Liver (tissue), 9 donors: ENCODE results near the gene COCH. TPM values are rescaled to one million over a fixed set of nuclear protein-coding genes. Genes with fewer than 3 reads are reported as not detected.

Experiments
- DNase-seq: peaks from one replicate; pipeline ENCODE4 v3.0.0-alpha.2; 2017; ENCODE audit warnings: low spot score
- H3K27ac ChIP-seq, 2 donors: one replicate each; pipeline ENCODE4 v1.7.0; 2013; ENCODE audit warnings: inconsistent platforms in 2 of 2, low read length in 2 of 2, control low read depth in 1 of 2, low read depth in 1 of 2, mild to moderate bottlenecking in 1 of 2
- H3K27me3 ChIP-seq, 4 donors: one replicate each; pipeline versions ENCODE4 v1.6.1 to v1.7.0; 2013; ENCODE audit warnings: low read length in 3 of 4, inconsistent platforms in 1 of 4, mild to moderate bottlenecking in 1 of 4, moderate library complexity in 1 of 4; ENCODE audit not compliant: control insufficient read depth in 4 of 4, insufficient read depth in 4 of 4
- H3K36me3 ChIP-seq, 4 donors: one replicate each; pipeline versions ENCODE4 v1.6.1 to v1.7.0; 2013; ENCODE audit warnings: low read length in 3 of 4, mild to moderate bottlenecking in 3 of 4, low read depth in 1 of 4, moderate library complexity in 1 of 4; ENCODE audit not compliant: control insufficient read depth in 4 of 4, insufficient read depth in 3 of 4
- H3K4me1 ChIP-seq, 4 donors: one replicate each; pipeline versions ENCODE4 v1.6.1 to v1.7.0; 2013; ENCODE audit warnings: low read length in 3 of 4, mild to moderate bottlenecking in 3 of 4, moderate library complexity in 1 of 4; ENCODE audit not compliant: control insufficient read depth in 4 of 4, insufficient read depth in 4 of 4
- H3K4me3 ChIP-seq, 3 donors: one replicate each; pipeline versions ENCODE4 v1.6.1 to v1.7.0; 2013; ENCODE audit warnings: low read length in 3 of 3, control low read depth in 1 of 3, low read depth in 1 of 3, mild to moderate bottlenecking in 1 of 3
- H3K9ac ChIP-seq, 2 donors: one replicate each; pipeline ENCODE4 v1.7.0; 2013; ENCODE audit warnings: low read length in 2 of 2, mild to moderate bottlenecking in 2 of 2, moderate library complexity in 2 of 2, control low read depth in 1 of 2, low read depth in 1 of 2
- H3K9me3 ChIP-seq, 4 donors: one replicate each; pipeline versions ENCODE4 v1.6.1 to v1.7.0; 2013; ENCODE audit warnings: low read length in 3 of 4; ENCODE audit not compliant: control insufficient read depth in 4 of 4
- CTCF ChIP-seq: fragments of 150-350 bp; IDR thresholded peaks from 2 replicates; pipeline ENCODE4 v1.5.1; 2017; ENCODE audit warnings: improper control_type of control experiment, low read depth, low read length; ENCODE audit not compliant: missing input control
- EGR1 ChIP-seq, 2 donors: IDR thresholded peaks; 2 replicates each; pipeline ENCODE4 v1.6.1; 2016 to 2018; ENCODE audit warnings: antibody characterized with exemption in 2 of 2, low read depth in 2 of 2
- FOXA1 ChIP-seq: IDR thresholded peaks from 2 replicates; pipeline ENCODE4 v1.6.1; 2016; ENCODE audit warnings: antibody characterized with exemption
- FOXA2 ChIP-seq: IDR thresholded peaks from 2 replicates; pipeline ENCODE4 v1.6.1; 2016; ENCODE audit warnings: antibody characterized with exemption
- GABPA ChIP-seq, 2 donors: IDR thresholded peaks in 1 of 2; conservative IDR thresholded peaks in 1 of 2; 2 replicates each; pipeline ENCODE4 v1.6.1; 2016; ENCODE audit warnings: antibody characterized with exemption in 2 of 2, mild to moderate bottlenecking in 1 of 2, moderate library complexity in 1 of 2
- HNF4A ChIP-seq, 2 donors: conservative IDR thresholded peaks; 2 replicates each; pipeline ENCODE4 v1.6.1; 2016; ENCODE audit warnings: antibody characterized with exemption in 2 of 2, mild to moderate bottlenecking in 2 of 2
- HNF4G ChIP-seq: IDR thresholded peaks from 2 replicates; pipeline ENCODE4 v1.6.1; 2016; ENCODE audit warnings: antibody characterized with exemption
- JUND ChIP-seq, 2 donors: IDR thresholded peaks; 2 replicates each; pipeline ENCODE4 v1.6.1; 2016; ENCODE audit warnings: antibody characterized with exemption in 2 of 2
- NR2F2 ChIP-seq: IDR thresholded peaks from 2 replicates; pipeline ENCODE4 v1.6.1; 2016; ENCODE audit warnings: antibody characterized with exemption
- RAD21 ChIP-seq, 2 donors: IDR thresholded peaks; 2 replicates each; pipeline ENCODE4 v1.6.1; 2016; ENCODE audit warnings: antibody characterized with exemption in 2 of 2, mild to moderate bottlenecking in 2 of 2
- RXRA ChIP-seq, 2 donors: IDR thresholded peaks; 2 replicates each; pipeline ENCODE4 v1.6.1; 2017 to 2018; ENCODE audit warnings: antibody characterized with exemption in 2 of 2, mild to moderate bottlenecking in 1 of 2
- SP1 ChIP-seq: IDR thresholded peaks from 2 replicates; pipeline ENCODE4 v1.6.1; 2018; ENCODE audit warnings: antibody characterized with exemption, mild to moderate bottlenecking
- TAF1 ChIP-seq: conservative IDR thresholded peaks from 2 replicates; pipeline ENCODE4 v1.6.1; 2016; ENCODE audit warnings: antibody characterized with exemption, mild to moderate bottlenecking
- YY1 ChIP-seq: IDR thresholded peaks from 2 replicates; pipeline ENCODE4 v1.6.1; 2016; ENCODE audit warnings: antibody characterized with exemption, mild to moderate bottlenecking
- WGBS: extraction: QIAGEN DNeasy Blood & Tissue Kit; methylation state at CpG from one replicate; pipeline ENCODE4 v1.1.7; 2013; 5-methylcytosine and 5-hydroxymethylcytosine counted together
- polyA plus RNA-seq, 2 donors: library from polyadenylated mRNA; stranded (reverse) in 1 of 2; unstranded in 1 of 2; fragments of 200-250 nt in 1 of 2; fragments of >200 nt in 1 of 2; fragmentation: Nextera tagmentation in 1 of 2; extraction: Ambion mirVana in 1 of 2; gene quantifications; one replicate each; pipeline versions ENCODE4 v1.2.1 to v1.2.3, GENCODE V29; 2013 to 2015
- total RNA-seq, 2 donors: library from RNA; depleted of rRNA; stranded (reverse); fragments of >200 nt; gene quantifications; one replicate each; pipeline ENCODE4 v1.2.3, GENCODE V29; 2014
- TF ChIP-seq, protein P1 (sequence below): IDR thresholded peaks from 2 replicates; pipeline ENCODE4 v1.6.1; 2016; ENCODE audit warnings: antibody characterized with exemption, mild to moderate bottlenecking
- TF ChIP-seq, protein P2 (sequence below): IDR thresholded peaks from 2 replicates; pipeline ENCODE4 v1.6.1; 2016; ENCODE audit warnings: antibody characterized with exemption
- TF ChIP-seq, protein P3 (sequence below): IDR thresholded peaks from 2 replicates; pipeline ENCODE4 v1.6.1; 2016; ENCODE audit warnings: antibody characterized with exemption
- TF ChIP-seq, protein P4 (sequence below): IDR thresholded peaks from 2 replicates; pipeline ENCODE4 v1.6.1; 2016; ENCODE audit warnings: antibody characterized with exemption
- donor health status: healthy.
- donor health status: healthy.
- donor health status: healthy.
- donor health status: healthy.
- donor health status: healthy.

The COCH gene
- total and polyA plus RNA-seq, 4 donors: 0.33 to 2.5 (median 0.49) TPM

- H3K27me3 ChIP-seq: no peaks in the 10 kb centered on the region
- no peaks in the 10 kb centered on the region for H3K4me1 ChIP-seq
- no peak overlapping the region for H3K27ac ChIP-seq
- no peak for TF ChIP-seq FOXA2
- no peak for TF ChIP-seq JUND (IDR thresholded peaks at IDR 0.05)
- TF ChIP-seq, protein P1, sequence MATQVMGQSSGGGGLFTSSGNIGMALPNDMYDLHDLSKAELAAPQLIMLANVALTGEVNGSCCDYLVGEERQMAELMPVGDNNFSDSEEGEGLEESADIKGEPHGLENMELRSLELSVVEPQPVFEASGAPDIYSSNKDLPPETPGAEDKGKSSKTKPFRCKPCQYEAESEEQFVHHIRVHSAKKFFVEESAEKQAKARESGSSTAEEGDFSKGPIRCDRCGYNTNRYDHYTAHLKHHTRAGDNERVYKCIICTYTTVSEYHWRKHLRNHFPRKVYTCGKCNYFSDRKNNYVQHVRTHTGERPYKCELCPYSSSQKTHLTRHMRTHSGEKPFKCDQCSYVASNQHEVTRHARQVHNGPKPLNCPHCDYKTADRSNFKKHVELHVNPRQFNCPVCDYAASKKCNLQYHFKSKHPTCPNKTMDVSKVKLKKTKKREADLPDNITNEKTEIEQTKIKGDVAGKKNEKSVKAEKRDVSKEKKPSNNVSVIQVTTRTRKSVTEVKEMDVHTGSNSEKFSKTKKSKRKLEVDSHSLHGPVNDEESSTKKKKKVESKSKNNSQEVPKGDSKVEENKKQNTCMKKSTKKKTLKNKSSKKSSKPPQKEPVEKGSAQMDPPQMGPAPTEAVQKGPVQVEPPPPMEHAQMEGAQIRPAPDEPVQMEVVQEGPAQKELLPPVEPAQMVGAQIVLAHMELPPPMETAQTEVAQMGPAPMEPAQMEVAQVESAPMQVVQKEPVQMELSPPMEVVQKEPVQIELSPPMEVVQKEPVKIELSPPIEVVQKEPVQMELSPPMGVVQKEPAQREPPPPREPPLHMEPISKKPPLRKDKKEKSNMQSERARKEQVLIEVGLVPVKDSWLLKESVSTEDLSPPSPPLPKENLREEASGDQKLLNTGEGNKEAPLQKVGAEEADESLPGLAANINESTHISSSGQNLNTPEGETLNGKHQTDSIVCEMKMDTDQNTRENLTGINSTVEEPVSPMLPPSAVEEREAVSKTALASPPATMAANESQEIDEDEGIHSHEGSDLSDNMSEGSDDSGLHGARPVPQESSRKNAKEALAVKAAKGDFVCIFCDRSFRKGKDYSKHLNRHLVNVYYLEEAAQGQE: no peak
- TF ChIP-seq HNF4G: no peak
- no peak for TF ChIP-seq SP1
- TF ChIP-seq TAF1: no peak
- TF ChIP-seq CTCF: no peak
- TF ChIP-seq, protein P2, sequence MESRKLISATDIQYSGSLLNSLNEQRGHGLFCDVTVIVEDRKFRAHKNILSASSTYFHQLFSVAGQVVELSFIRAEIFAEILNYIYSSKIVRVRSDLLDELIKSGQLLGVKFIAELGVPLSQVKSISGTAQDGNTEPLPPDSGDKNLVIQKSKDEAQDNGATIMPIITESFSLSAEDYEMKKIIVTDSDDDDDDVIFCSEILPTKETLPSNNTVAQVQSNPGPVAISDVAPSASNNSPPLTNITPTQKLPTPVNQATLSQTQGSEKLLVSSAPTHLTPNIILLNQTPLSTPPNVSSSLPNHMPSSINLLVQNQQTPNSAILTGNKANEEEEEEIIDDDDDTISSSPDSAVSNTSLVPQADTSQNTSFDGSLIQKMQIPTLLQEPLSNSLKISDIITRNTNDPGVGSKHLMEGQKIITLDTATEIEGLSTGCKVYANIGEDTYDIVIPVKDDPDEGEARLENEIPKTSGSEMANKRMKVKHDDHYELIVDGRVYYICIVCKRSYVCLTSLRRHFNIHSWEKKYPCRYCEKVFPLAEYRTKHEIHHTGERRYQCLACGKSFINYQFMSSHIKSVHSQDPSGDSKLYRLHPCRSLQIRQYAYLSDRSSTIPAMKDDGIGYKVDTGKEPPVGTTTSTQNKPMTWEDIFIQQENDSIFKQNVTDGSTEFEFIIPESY: no peak
- TF ChIP-seq, protein P3, sequence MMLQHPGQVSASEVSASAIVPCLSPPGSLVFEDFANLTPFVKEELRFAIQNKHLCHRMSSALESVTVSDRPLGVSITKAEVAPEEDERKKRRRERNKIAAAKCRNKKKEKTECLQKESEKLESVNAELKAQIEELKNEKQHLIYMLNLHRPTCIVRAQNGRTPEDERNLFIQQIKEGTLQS: no peak
- no peak for TF ChIP-seq FOXA1
- no peak for TF ChIP-seq RAD21 (IDR thresholded peaks at IDR 0.05)
- TF ChIP-seq GABPA (IDR thresholded peaks at IDR 0.05 in 1 of 2, conservative IDR thresholded peaks at IDR 0.05 in 1 of 2): no peak
- no peak for TF ChIP-seq EGR1 (IDR thresholded peaks at IDR 0.05; ENCODE audit: low read depth in 2 of 2)
- TF ChIP-seq HNF4A (conservative IDR thresholded peaks at IDR 0.05): no peak
- no peak for TF ChIP-seq RXRA (IDR thresholded peaks at IDR 0.05)
- TF ChIP-seq NR2F2: no peak
- TF ChIP-seq YY1: no peak
- TF ChIP-seq, protein P4, sequence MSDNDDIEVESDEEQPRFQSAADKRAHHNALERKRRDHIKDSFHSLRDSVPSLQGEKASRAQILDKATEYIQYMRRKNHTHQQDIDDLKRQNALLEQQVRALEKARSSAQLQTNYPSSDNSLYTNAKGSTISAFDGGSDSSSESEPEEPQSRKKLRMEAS: no peak
- 97% methylated on average over 2 of the region's 2 CpGs for whole genome bisulfite sequencing
- no peak for DNase-seq
- no peak overlapping the region for H3K4me3 ChIP-seq
- peaks cover 3 to 37% (median 20%) of the 10 kb centered on the region in 4 donors for H3K36me3 ChIP-seq
- no peaks in the 10 kb centered on the region for H3K9me3 ChIP-seq
- no peak overlapping the region for H3K9ac ChIP-seq
Measured at GRCh38 chr14:30938617-30939016, 64.3 kb downstream of the COCH start.

Other genes starting within 250 kb of the COCH start
- 1 to 10 TPM; 1.8 to 4.3 TPM for gene AP4S1, start 151.1 kb downstream of the COCH start, total RNA-seq
- gene AP4S1, start 151.1 kb downstream of the COCH start, polyA plus RNA-seq: 1 to 10 TPM; 1.3 to 1.7 TPM
- gene STRN3, start 151.8 kb downstream of the COCH start, total RNA-seq: 10 to 100 TPM; 41.4 to 47.5 TPM
- gene STRN3, start 151.8 kb downstream of the COCH start, polyA plus RNA-seq: 10 to 100 TPM in 1 of 2 donors, 1 to 10 TPM in 1; 6.8 to 20.9 TPM